SK-N-SH treated with all-trans-retinoic acid at 6 μM for 48 hours (cell line): ENCODE results near the gene CACNA1D.

Experiments used
- CSDC2 ChIP-seq: fragments of 250-450 bp; sonication (Bioruptor Pico); IDR thresholded peaks from 2 replicates; pipeline ENCODE4 v1.5.0; 2020; ENCODE audit warnings: mild to moderate bottlenecking, moderate library complexity
- OSR1 ChIP-seq: fragments of 250-450 bp; sonication (Bioruptor Pico); IDR thresholded peaks from 2 replicates; pipeline ENCODE4 v1.8.0; 2022; ENCODE audit warnings: moderate library complexity, mild to moderate bottlenecking, inconsistent platforms
- PATZ1 ChIP-seq: fragments of 250-450 bp; sonication (Bioruptor Pico); IDR thresholded peaks from 2 replicates; pipeline ENCODE4 v1.8.0; 2020; ENCODE audit warnings: mild to moderate bottlenecking, moderate library complexity, borderline replicate concordance
- PPARA ChIP-seq: fragments of 250-450 bp; sonication (Bioruptor Pico); IDR thresholded peaks from 2 replicates; pipeline ENCODE4 v1.5.0; 2020; ENCODE audit warnings: mild to moderate bottlenecking, borderline replicate concordance
- RARB ChIP-seq: fragments of 250-450 bp; sonication (Bioruptor Pico); IDR thresholded peaks from 2 replicates; pipeline ENCODE4 v1.8.0; 2021; ENCODE audit warnings: mild to moderate bottlenecking, moderate library complexity
- ZFP30 ChIP-seq: fragments of 450-650 bp; formaldehyde crosslinking; IDR thresholded peaks from 2 replicates; pipeline ENCODE4 v1.5.0; 2022; ENCODE audit warnings: mild to moderate bottlenecking, moderate library complexity
- ZNF565 ChIP-seq: fragments of 450-650 bp; formaldehyde crosslinking; conservative IDR thresholded peaks from 2 replicates; pipeline ENCODE4 v1.5.0; 2020; ENCODE audit warnings: low read depth, mild to moderate bottlenecking, moderate library complexity
- TF ChIP-seq, protein P1 (sequence below): fragments of 250-450 bp; sonication (Bioruptor Pico); IDR thresholded peaks from 2 replicates; pipeline ENCODE4 v1.5.1; 2020; ENCODE audit warnings: low read depth, mild to moderate bottlenecking, moderate library complexity

- TF ChIP-seq ZFP30 (no peak), RARB (CRISPR knock-in tag) (no peak), CSDC2 (CRISPR knock-in tag) (no peak), PPARA (no peak), PATZ1 (CRISPR knock-in tag) (no peak), ZNF565 (CRISPR knock-in tag) (no peak), OSR1 (CRISPR knock-in tag) (no peak)
- TF ChIP-seq, protein P1, sequence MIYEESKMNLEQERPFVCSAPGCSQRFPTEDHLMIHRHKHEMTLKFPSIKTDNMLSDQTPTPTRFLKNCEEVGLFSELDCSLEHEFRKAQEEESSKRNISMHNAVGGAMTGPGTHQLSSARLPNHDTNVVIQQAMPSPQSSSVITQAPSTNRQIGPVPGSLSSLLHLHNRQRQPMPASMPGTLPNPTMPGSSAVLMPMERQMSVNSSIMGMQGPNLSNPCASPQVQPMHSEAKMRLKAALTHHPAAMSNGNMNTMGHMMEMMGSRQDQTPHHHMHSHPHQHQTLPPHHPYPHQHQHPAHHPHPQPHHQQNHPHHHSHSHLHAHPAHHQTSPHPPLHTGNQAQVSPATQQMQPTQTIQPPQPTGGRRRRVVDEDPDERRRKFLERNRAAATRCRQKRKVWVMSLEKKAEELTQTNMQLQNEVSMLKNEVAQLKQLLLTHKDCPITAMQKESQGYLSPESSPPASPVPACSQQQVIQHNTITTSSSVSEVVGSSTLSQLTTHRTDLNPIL (CRISPR knock-in tag), result no peak
Observed at GRCh38 chr3:53800041-53800906, 305.9 kb downstream of the CACNA1D start.
